Midbrain (tissue), 1 donor: ENCODE measurements around the gene TTC28.

ENCODE experiments used
- DNase-seq: peaks from one replicate; lab custom pipeline; 2025; lab: John Stamatoyannopoulos, UW

TTC28 gene

DNA sequence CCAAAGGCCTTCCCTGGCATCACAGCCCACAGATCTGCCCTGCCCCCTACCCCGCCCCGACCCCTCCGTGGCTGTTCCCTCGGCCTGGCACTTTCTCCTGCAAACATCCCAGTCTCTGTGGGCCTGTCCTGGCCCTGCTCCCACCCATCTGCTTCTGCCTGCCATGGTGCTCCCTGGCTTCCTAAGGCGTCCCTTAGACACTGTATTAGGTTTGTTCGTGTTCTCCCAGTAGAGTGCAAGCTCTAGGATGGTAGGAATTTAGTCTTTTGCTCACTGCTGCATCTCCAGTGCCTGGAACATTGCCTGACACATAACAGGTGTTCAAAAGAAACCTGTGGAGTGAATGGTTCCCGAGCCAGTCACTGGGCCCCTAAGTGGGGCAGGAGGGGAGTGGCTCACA is 690.9 kb downstream of the TTC28 start:
- no peak for DNase-seq

DNA sequence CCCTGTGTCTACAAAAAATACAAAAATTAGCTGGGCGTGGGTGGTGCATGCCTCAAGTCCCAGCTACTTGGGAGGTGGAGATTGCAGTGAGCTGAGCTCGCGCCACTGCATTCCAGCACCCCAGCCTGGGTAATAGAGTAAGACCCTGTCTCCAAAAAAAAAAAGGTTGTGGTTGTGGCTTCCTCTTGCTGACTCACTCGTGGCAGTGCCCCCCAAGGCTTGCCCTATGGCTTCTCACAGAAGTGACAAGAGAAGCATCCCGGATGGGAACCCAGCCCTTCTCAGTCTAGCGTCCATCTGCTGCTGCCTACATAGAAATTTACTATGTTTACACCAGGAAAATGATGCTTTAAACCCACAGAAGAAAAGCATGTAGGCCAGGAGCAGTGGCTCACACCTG is 692.1 kb downstream of the TTC28 start:
- no peak for DNase-seq

DNA sequence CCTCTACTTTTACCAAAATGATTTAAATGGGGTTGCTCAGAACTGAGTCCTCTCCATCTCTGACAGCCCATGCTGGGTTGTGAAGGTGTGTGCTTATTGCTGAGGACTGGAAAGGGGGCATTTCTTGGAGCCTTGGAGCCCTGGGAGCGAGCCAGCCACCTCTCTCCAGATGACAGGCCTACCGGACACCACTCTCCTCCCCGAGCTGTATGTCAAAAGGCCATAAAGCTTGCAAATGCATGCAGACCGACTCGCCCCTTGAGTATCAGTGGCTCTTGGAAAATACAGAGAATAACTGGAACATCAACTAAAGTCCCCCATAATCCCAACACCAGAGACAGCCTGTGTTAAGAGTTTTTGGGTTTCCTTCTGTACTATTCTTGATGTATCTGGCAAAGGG is 692.7 kb downstream of the TTC28 start:
- DNase-seq: no peak

DNA sequence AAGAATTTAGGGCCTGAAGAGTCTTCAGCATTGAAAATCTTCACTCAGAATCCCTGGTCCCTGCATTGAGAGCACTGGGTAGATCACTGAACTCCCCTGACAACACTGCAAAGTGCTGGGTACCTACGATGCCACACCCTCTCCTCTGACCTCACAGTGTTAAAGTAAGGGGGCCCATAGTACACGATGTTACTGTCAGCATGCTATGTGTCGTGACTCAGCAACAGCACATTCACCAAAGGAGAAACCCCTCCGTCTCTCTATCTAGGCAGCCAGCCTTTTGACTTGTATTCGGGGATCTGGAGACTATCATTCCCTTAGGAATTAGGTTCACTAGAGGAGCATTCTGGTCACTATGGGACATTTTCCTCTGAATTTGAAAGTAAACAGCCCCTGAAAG is 693.2 kb downstream of the TTC28 start:
- DNase-seq: no peak

DNA sequence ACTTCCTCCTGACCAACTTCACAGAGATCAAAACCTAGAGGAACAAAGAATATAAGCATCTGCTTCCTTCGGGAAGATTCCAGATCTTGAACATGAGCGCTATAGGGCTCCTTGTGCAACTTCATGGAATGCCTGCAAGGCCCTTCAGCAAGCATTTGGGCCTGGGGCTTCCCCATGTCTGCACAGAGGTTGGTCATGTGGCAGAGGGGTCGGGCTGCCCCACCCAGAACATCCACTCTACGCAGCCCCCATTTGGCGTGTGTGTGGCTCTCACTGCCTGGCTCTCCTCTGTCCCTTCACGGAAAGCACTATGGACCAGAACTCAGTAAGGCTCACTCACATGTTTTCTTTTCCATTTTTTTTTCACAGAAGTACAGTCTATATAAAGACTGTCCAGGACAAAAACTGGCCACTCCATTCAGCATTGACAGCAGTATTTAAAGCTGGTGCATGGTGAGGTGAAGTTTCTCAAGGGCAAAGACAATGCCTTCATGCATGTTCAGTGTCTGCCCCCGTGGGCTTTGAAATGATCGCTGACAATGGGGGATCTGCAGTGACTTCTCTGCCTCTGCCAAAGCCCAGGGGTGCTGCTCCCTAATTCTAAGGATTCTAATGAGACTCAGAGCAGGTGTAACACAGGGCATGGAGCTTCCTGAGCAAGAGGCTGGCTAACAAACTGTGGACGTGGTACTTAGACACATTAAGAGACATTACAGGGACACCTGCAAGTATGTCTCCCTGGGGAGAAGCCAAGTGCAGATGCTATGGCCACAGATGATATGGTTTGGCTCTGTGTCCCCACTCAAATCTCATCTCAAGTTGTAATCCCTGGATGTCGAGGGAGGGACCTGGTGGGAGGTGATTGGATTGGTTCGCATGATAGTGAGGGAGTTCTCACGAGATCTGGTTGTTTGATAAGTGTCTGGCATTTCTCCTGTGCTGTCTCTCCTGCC is 694.0 kb downstream of the TTC28 start:
- DNase-seq: no peak

DNA sequence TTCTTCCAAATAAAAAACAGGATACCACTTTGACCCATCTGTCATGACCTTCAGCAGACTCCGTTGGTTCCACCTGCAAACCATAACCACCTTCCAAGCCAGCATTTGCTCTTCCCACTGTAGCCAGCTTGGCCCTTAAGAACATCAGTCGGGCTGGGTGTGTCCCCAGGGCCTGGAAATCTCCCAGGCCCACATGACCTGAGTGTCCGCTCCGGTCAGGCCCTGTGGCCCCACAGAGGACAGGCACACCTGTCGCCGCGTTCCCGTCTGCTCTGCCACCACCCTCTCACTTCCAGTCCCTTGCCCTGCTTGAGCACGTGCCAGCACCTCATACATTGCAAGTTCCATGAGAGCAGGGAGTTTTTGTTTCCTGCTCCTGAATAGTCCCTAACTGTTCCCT is 694.9 kb downstream of the TTC28 start:
- DNase-seq: no peak

DNA sequence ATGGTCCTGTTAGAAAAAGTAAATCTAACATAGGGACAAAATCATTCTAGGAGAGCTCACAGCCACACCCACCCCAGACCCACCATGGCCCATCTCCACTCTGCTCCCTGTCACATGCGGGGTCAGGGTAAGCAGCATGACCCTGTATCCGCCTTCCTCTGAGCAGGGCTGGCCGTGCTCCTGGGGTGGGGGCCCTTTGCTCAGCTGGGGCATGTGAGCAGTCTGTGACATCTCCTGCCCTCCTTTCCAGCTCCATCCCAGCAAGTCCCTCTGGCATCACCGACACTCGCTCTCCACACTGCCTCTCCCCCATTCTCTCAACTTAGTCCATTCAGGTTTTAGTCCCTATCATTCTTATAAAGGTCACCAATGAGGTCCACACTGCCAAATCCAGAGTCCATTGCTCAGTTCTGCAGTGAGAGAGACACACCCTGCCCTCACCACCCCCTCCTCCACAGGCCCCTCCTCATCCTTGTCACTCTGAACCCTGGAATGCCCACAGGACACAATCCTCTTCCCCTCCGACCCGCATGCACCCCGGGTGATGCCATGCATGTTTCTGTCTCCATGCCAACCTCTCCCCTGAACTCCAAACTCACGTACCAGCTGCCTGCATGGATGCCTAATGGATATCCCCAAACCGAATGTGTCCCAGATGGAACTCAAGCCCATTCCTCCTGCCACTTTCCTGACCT is 695.5 kb downstream of the TTC28 start:
- DNase-seq: no peak

DNA sequence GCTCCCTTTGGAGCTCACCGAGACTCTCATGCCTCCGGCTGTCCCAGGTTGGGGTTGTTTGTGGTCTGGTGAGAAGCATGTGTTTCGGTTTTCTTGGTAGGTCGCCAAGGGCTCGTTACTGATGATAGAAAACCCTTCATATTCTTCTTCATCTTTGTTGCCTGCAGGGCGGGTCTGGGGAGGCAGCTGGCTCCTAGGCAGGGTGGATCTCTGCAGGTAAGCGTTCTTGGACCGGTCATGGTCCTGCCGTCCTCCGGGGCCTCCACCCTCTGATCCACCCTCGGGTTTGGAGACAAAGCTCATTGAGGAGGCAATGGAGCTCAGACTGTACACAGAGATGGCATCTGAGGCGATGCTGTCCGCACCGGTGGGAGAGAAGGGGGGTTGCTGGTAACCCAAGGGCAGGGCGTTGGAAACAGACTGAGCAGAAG is 696.3 kb downstream of the TTC28 start:
- no peak for DNase-seq

DNA sequence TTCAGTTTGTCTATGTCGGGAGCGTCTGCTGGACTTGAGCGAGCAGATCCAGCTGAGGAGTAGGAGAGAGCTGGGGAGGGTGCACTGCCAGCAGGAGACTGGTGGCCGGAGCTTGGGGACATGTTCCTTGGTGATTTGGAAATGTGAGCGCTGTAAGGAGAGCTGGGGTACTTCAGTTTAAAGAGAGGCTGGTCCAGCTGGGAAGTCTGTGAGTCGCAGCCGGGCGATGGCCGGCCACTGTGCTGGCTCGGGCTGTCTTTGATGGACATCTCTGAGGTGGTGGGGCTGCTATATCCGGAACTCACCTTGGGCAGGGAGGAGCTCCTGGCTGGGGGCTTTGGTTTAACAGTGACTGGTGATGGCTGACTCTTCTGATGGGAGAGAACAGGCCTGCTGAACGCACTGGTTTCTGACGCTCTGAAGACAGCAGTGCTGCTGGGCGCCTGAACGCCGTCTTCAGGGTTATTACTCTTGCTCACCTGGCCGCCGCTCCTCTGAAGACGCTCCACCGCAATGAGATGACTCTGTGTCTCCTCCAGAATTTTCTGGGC is 696.9 kb downstream of the TTC28 start:
- DNase-seq: no peak

GRCh38 chr22:27982106-27982505 is 697.5 kb downstream of the TTC28 start:
- DNase-seq: no peak

DNA sequence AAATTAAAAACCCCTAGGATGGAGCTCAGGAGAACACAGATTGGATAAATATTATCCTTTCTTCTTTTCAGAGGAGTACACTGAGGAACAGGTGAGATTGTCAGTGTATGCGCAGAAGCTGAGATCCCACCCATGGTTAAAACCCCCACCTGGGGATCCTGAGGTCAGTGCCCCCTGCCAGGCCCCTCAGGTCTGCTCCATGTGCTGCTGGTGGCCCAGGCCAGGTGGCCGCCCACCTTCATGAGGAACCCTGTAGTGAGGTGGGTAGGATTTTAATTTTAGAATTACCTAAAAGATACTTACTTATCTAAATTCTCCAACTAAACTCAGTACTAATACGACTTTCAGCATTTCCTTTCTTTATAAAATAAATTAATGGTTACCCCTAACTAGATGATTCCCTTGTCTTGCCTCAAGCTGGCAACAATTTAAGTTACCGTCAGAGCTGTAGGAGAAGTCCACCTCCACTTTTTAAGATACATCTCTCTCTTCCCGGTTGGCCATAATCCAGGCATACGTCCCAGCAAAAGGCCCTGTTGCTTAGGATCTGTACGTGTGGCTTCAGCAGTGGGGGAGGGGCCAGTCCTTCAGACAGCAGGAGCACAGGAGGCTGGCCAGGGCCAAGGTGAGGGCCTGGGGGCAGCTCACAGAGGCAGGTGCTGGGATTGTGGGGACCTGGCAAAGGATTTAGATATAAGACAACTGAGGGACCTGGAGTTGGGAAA is 699.1 kb downstream of the TTC28 start:
- no peak for DNase-seq

DNA sequence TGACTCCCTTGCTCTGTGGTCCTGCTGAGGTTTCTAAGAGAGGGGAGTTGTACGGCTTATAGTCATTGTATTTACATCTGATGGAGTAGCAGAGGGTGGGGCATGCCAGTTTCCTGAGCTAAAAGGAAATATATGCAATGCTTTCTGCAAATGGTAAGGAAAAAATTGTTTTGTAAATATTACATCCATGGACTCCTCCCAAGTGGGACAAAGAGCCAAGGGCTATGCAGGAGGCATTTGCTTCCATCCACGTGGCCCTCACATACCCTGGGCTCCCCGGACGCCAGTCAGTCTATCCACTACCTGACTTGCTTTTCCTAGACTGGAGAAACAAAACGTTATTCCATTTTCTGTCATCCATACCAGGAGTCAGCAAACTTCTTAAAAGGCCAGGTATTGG is 700.8 kb downstream of the TTC28 start:
- no peak for DNase-seq

GRCh38 chr22:27978317-27978716 is 701.3 kb downstream of the TTC28 start:
- no peak for DNase-seq

GRCh38 chr22:27976586-27976985 is 703.1 kb downstream of the TTC28 start:
- DNase-seq: no peak

DNA sequence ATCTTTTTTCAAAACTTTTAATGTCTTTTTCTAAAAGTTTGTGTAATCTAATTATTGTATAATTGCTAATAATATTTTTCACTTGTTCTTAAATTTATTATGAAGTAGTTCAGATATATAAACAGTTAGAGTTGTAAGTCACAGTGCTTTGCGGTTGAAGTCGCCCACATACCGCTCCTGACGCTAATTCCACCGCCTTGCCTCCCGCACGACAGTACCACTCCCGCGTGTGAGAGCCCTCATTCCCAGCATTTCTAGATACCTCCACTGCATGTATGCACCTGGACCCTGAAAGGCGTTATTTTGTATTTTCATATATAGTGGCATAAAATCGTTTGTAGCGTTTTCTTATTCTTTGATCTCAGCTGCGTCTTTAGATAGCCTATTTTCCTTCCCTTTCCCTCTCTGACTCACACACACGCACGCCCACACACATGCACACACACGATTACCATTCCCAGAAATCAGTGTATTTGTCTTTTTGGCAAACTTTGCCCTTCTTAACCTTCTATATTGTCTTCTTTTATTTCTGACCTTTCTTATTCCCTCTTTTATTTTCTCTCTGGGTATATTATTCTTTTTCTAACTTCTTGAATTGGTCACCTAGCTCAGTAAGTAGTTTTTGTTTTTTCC is 704.1 kb downstream of the TTC28 start:
- no peak for DNase-seq

DNA sequence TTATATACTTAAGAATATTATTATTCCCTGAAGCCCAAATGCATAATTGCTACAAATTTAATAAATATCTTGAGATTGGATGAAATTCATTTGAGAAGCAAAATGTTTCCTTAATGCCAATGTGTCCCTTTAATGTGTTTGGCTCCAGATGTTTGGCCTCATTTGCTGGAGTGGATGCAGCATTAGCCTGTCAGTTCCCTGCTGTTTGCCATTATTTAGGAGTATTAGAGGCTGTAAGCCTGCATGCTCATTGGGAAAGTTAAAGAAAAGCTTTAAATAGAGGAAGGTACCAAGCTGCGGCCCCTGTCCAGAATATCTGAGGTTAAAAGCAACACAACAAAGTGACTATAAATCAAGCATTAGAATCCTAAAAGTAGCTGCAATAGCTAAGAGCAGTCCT is 705.8 kb downstream of the TTC28 start:
- DNase-seq: no peak

DNA sequence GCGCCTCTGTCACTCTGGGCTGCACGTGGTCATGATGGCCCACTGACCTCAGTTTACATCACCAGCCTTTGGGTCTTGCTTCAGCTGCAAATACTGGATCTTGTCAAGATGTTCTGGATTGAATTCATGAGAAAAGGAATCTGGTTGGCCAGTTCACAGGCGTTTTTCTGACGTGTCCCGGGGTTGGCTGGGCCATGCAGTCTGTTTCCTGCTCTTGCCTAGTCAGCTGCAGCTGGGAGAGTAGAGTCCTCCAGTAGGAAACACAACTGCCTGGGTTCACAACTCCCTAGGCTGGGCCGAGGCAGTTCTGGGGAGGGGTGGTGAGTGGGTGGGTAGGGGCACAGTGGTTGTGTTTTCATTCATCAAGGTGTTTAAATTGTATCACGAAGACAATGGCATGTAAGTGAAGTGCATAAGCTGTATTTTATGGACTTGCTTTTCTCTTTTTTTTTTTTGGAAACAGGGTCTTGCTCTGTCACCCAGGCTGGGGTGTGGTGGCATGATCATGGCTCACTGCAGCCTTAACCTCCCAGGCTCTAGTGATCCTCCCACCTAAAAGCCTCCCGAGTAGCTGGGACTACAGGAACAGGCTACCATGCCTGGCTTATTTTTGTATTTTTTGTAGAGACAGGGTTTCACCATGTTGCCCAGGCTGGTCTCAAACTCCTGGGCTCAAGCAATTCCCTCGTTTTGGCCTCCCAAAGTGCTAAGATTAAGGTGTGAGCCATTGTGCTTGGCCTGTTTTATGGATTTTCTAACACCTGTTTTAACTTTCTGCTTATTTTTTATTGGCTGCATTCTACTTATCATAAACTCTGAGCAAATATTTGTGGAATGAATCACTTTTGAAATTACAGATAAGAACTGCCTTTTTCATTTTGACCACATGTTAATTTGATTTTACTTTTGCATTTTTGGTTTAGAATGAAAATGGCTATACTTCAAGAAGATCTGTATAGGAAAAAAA is 706.6 kb downstream of the TTC28 start:
- no peak for DNase-seq

DNA sequence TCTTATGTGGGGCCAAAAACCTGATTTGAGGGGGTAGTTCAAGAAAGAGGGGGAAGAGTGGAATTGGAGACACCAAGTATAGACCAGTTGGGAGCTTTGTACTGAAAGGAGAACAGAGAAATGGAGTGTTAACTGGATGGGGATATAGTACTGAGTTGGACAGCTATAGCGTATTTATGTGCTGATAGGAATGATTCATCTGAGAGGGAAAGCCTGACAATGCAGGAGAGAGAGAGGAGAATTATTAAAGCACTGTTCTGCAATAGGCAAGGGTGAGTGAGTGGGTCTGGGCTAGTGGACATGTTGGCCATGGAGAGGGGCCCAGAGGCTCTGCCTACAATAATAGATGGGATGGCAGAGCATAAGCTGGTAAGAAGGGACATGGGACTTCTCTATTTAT is 707.7 kb downstream of the TTC28 start:
- DNase-seq: no peak

- DNase-seq: no peak
Observed at GRCh38 chr22:27970596-27971220, 708.9 kb downstream of the TTC28 start.
